GM21529 (cell line): ENCODE data around the gene AP2M1.

Experiments used
- ATAC-seq: cut with Tn5 transposase; IDR thresholded peaks from one replicate; pipeline ENCODE4 v1.9.1; 2021; ENCODE audit not compliant: unreplicated experiment

Gene AP2M1

DNA sequence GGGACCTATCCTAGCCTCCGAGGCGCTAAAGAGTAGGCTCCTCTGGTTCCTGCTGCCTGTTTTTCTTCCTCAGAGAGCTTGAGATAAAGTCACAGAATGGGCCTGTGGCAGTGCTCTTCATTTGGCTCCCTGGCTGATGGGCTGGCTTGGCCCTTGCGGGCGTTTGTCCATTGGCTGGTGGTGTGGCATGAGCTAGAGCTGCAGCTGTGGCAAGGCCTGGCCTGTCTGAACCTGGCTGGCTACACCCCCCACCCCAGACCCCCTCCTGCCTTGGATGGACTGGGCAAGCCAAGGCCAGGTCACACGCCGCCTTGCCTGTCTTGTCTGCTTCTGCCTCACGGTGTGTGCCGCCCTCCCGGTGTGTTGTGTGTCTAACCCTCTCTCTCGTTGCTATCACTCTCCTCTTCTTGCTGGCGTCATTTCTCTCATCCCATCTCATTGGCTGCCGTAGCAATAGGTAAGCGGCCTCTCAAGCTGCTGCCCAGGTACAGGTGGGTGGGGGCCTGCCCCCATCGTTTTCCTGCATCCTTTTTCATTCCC lies 3.2 kb downstream of the AP2M1 start:
- ATAC-seq: no peak

DNA sequence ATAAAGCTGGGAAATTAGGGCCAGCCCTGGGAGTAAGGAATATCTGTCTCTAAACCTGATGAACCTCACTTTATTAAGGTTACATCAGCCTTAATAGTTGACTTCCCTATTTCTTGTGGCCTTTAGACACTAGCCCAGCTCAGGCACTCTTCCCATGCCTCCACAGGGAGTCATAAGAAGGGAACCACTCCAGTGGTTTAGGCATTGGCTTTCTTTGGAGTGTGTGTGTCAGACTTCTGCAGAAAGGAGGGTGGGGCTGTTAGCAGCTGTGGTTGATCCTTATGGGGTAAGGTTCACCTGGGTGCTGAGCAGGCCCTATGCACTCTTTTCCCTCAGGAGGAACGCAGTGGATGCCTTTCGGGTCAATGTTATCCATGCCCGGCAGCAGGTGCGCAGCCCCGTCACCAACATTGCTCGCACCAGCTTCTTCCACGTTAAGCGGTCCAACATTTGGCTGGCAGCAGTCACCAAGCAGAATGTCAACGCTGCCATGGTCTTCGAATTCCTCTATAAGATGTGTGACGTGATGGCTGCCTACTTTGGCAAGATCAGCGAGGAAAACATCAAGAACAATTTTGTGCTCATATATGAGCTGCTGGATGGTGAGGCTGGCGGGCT lies 4.0 kb downstream of the AP2M1 start:
- no peak for ATAC-seq

DNA sequence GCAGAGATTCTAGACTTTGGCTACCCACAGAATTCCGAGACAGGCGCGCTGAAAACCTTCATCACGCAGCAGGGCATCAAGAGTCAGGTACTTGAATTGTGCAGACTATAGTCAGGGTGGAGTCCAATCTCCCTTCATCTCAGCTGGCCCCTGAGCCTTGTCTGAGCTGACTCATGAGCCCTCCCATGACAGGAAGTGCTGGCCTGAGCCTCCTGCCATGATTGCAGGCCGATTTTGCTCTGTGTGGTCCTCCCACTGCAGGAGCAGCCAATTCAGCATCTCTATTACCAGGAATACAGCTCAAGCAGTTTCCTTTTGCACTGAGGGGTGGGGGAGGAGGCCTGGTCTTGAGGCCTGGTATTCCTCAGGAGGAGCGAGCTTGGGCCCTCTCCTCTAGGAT lies 5.5 kb downstream of the AP2M1 start:
- no peak for ATAC-seq

DNA sequence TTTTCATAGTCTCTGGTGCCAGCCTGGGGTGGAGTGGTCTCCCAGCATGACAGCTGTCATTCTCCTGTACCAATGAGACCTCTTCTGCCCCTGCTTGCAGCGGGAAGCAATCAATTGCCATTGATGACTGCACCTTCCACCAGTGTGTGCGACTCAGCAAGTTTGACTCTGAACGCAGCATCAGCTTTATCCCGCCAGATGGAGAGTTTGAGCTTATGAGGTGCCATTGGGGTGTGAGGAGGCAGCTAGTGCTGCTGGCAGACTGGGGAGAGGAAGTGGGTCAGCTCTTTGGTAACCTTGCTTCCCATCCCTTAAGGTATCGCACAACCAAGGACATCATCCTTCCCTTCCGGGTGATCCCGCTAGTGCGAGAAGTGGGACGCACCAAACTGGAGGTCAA lies 6.9 kb downstream of the AP2M1 start:
- no peak for ATAC-seq

DNA sequence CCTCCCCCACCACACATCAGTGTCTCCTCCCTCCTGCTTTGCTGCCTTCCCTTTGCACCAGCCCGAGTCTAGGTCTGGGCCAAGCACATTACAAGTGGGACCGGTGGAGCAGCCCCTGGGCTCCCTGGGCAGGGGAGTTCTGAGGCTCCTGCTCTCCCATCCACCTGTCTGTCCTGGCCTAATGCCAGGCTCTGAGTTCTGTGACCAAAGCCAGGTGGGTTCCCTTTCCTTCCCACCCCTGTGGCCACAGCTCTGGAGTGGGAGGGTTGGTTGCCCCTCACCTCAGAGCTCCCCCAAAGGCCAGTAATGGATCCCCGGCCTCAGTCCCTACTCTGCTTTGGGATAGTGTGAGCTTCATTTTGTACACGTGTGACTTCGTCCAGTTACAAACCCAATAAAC lies 9.0 kb downstream of the AP2M1 start:
- ATAC-seq: no peak

DNA sequence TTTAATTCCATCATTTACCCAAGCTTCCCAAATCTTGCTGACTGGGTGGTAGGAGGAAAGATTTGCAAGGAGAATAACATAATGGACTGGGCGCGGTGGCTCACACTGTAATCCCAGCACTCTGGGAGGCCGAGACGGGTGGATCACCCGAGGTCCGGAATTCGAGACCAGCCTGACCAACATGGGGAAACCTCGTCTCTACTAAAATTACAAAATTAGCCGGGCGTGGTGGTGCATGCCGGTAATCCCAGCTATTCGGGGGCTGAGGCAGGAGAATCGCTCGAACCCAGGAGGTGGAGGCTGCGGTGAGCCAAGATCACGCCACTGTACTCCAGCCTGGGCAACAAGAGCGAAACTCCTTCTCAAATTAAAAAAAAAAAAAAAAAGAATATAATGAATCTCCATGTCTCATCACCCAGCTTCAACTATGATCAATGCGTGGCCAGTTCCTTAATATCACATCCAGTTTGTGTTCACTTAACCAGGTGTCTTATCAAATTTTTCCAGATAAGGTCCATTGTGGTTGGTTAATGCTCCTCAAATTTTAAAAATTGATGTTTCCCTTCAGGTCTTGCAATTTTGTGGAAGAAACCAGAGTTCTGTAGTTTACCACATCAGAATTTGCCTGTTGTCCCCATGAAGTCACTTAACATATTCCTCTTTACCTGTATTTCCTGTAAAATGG lies 10.0 kb downstream of the AP2M1 start:
- no peak for ATAC-seq

DNA sequence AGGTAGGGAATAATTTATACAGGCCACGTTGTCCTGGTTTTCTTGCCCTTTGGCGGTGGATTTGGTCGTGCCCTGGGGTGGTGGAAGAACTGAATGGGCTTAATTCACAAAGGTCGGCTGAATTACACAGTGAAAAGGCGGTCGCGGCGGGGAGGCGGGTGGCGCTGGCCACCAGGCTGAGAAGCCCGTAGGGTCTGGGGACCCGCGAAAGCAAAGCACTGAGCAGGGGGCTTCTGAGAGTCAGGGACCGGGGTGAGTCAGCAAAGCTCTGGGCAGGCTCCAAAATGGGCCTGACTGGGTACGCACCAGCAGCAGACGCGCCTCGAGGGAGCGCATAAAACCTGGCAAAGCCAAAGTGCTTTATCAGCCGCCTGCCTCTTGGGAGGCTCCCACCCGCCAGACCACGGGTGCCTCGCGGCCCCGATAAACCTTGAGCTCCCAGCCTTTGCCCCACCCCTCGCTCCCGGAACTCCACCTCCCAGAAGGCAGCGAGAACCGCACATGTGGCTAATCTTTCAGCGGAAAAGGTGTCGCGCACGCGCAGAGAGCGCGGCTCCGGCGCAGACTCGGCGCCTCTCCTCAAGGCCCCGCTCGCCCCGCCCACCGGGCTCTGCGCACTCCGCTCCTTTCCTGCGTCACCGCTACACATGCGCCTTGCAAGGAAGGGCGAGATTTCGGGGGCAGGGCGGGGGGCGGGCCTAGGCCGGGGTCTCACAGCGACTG lies 11.0 kb downstream of the AP2M1 start:
- peak; percentile 93 for ATAC-seq

DNA sequence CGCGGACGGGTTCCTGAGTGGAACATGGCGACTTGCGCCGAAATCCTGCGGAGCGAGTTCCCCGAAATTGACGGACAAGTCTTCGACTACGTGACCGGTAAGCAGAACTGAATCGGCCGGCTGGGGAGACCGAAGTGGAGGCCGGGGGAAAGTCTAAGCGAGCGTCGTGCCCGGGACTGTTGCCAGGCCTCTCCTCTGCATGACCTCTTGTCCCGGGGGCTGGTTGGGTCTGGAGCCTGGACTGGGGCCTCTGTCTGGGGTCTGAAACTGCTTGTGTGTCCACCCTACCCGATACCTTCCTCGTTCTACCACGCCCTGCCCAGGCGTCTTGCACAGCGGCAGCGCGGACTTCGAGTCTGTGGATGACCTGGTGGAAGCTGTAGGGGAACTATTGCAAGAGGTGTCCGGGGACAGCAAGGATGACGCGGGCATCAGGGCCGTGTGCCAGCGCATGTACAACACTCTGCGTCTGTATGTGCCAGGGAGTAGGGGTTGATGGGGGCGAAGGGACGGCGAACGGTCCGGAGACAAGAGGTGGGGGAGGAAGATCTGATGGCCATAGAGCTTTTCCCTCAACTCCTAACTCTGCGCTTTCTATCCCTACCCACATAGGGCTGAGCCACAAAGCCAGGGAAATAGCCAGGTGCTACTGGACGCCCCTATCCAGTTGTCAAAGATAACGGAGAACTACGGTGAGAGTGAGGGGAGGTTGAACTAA lies 11.7 kb downstream of the AP2M1 start, which contains the start of gene ABCF3:
TSS of gene ABCF3 (plus strand) at position 16 of the 718 bp plus-strand sequence. CDS start at position 25, 9 bp downstream.
- peak; percentile 22 for ATAC-seq

DNA sequence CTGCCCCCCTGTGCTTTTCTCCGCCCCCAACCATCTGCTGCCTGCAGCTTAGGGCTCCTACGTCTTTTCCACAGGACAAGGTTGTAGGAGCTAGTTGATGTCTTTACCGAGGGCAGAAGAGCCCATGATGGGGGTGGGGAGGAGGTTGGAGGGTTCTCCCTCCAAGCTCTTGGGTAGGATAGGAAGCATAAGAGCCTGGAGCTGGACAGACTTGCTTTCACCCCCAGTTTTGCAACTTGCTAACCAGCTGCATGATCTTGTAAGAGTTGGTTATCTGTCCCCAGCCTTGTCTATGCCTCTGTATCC lies 12.2 kb downstream of the AP2M1 start:
- no peak for ATAC-seq

DNA sequence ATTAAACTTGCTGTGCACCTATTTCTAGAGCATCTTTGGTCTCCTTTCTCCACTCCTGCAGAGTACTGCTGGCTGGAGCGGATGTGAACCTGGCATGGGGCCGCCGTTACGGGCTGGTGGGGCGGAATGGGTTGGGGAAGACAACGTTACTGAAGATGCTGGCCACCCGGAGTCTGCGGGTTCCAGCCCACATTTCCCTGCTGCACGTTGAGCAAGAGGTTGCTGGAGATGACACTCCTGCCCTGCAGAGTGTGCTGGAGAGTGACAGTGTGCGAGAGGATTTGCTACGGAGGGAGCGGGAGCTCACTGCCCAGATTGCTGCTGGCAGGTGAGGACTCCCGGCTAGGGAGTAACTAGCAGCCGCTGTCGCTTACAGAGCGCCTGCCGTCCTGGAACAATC lies 13.4 kb downstream of the AP2M1 start:
- no peak for ATAC-seq

DNA sequence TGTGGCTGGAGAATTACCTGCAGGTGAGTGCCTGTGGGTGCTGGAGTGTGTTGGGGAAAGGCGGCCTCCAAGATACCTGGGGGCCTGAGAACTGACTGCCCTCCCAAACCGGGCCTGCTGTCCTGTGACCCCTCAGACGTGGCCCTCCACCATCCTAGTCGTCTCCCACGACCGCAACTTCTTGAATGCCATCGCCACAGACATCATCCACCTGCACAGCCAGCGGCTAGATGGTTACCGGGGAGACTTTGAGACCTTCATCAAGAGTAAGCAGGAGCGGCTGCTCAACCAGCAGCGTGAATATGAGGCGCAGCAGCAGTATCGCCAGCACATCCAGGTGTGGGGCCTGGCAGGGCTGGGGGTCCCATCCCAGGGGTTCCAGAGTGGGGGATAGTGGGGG lies 14.8 kb downstream of the AP2M1 start:
- no peak for ATAC-seq

DNA sequence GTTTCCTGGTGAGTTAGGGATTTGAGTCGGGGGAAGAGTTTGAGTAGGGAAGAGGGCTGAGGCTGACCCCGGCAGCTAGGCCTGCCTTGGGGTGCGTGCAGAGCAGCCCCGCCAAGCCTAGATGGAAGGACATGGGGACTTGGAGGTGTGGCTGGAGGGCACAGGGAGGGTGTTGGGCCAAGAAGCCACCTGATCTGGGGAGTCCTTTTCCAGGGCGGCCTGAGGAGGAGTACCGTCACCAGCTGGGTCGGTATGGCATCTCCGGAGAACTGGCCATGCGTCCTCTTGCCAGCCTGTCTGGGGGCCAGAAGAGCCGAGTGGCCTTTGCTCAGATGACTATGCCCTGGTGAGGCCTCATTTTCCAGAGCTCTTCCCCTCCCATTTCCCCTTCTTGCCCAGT lies 18.2 kb downstream of the AP2M1 start:
- no peak for ATAC-seq

DNA sequence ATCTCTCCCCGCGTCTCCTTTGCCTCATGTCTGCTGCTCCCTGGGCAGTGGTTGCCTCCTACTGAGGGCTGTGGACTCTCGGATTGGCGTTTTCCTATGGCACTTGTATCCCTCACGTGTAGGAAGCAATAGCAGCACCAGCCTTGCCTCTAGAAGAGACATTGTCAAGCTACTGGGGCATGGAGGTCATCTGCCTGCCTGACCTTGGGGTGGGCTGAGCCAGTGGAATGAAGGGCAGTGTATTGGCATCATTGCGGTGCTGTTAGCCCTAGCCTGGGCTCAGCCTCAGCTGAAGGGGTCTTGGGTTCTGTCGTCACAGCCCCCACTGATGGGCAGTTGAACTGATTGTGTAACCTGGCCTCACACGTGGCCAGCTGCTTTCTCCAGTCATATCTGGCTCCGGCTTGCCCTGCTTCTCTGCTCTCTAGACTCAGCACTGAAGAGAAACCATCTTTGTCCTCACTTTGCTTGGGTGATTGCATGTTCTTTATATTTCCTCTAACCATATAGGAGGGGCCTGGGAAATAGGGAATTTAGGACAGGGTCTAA lies 19.4 kb downstream of the AP2M1 start:
- ATAC-seq: no peak

DNA sequence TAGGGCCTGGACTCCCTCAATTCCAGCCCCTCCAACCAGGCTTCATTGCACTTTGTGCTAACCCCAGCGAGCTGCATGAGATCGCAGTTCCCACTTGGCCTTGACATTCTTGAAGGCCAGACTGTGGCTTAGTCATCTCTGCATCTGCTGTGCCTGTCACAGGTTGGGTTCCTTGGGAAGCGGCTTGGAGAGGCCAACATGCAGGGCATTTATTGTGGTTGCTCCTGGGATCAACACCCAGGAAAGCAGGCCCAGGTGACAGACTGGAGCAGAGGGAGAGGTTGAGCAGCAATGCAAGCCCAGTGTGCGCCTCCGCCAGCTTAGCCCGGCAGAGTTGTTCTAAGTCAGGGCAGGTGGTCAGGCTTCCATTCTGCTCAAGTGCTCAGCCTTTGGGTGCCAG lies 21.9 kb downstream of the AP2M1 start:
- no peak for ATAC-seq

DNA sequence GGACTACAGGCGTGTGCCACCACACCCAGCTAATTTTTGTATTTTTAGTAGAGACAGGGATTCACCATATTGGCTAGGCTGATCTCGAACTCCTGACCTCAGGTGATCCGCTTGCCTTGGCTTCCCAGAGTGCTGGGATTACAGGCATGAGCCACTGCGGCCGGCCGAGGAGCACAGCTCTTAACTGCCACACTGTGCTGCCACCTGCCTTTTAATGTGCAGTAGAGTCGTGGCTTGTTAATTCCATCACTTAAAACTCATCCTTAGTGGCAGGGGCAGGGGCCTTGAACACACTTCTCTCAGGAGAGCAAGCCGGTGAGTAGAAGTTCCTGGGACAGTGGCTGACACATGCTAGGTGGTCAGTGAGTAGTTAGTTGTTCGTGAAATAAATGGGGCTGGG lies 23.9 kb downstream of the AP2M1 start:
- ATAC-seq: no peak

DNA sequence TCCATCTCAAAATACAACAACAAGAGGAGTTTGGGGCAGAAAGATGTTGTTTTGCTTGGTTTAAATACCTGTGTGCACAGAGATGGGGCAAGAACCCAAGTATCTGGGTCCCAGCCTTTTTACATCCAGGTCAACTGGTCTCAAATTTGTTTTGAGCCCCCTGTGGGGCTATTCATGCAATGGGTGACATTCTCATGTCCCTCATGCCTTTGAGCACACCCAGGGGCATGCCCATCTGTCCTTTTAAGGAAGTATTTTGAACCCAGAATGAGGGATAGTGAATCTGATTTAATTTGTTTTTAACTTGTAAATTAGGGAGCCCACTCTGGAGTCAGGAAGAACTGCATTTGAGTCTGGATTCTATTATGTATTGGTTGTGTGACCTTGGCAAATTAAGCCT lies 26.2 kb downstream of the AP2M1 start:
- no peak for ATAC-seq

DNA sequence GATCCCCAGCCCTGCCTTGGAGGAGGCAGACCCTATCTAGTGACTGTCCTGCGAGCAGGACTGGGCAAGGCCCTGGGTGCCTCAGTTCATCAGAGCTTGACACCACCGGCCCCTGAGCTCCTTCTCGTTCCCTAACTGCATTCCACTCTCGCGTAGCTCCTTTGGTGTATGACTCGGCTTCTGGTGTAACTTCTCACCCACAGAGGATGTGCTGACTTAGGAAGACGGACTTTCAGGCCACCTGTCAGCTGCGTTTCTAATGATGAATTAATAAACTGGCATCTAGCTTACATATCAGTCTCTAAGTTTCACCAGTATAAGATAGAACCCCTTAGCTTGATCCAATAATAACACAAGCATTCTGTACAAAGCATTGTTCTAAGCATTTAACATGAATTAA lies 28.9 kb downstream of the AP2M1 start:
- no peak for ATAC-seq

DNA sequence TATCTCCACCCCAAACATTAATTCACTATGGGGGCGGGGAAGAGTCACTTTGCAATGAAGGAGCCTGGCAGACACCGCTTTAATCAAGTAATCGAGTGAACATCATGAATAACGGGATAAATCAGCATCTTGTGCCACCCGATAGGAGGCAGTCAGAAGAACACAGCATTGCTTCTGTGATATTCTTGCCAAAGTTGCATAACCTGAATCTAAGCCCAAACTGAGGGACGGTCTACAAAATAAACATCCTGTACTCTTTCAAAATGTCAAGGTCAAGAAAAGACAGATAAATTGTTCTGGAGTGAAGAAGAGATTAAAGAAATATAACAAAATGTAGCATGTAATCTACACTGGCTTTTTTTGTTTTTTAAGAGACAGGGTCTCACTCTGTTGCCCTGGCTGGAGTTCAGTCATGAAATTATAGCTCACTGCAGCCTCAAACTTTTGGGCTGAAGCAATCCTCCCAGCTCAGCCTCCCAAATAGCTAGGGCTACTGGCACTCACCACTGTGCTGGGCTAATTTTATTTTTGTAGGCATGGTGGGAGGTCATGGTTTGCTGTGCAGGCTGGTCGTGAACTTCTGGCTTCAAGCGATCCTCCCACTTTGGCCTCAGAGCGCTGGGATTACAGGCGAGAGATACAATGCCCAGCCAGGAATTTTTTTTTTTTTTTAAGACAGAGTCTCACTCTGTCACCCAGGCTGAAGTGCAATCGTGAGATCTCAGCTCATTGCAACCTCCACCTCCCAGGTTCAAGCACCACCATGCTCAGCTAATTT lies 34.7 kb downstream of the AP2M1 start:
- no peak for ATAC-seq

DNA sequence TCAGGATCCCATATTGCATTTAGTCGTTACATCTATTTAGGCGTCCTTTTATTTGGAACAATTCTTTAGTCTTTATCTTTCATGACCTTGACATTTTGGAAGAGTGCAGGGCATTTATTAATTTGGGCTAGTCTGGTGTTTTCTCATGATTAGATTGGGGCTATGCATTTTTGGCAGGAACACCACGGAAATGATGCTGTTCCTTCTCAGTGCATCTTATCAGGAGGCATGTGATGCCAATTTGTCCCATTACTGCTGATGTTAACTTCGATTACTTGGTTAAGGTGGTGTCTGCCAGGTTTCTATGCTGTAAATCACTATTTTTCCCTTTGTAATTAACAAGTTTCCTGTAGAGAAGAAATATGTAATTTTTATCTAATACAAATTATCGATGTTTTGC lies 36.6 kb downstream of the AP2M1 start:
- ATAC-seq: no peak

DNA sequence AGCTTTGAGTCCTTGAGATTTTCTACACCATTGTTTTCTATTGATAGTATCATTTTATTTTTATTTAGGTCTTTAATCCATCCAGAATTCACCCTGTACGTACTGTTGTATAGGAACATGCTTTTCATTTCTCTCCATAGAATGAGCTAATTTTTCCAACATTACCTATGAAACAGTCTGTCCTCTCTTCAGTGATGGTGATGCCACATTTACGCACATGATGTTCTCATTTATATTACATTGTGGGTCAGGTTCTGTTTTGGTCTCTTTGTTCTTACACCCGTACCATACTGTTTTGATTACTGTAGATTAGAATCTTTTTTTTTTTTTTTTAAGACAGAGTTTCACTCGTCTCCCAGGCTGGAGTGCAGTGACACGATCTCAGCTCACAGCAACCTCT lies 37.1 kb downstream of the AP2M1 start:
- ATAC-seq: no peak

DNA sequence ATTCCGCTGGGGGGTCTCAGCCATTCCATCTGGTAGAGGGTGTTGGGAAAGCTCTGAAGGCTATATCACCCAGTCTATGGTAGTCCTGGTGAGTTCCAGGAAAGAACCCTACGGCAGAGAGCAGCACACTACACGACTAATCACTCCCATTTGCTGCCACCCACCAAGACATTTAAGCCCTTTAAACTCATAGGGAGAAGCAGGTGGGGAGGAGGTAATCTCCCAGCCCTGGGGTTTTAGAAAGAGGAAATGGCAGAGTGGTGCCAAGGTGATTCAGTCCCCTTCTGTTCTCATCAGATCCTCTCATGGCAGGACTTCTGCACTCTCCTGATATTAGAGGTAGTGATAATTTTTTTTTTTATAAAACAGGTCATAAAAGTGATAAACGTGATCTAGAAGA lies 44.2 kb downstream of the AP2M1 start:
- ATAC-seq: no peak
